Central memory CD8-positive, alpha-beta T cell (primary cell): Measurements from ENCODE around the gene CEP70.
"Not testable (repeated sequence)": the region's sequence is repeated elsewhere in the genome, so short reads cannot be mapped to it uniquely, and the experiment has no call there.

Experiments
- ATAC-seq: fragments of 150-1000 bp; cut with Tn5 transposase; replicated peaks from 2 replicates; pipeline ENCODE4 v1.10.0; 2022; ENCODE audit warnings: mild to moderate bottlenecking, moderate FRiP score, moderate number of reproducible peaks; ENCODE audit not compliant: poor library complexity, severe bottlenecking; ENCODE audit errors: extremely low read depth
- DNase-seq, 2 donors: peaks; one replicate each; pipeline ENCODE4 v3.0.0; 2021; ENCODE audit warnings: low spot score in 2 of 2
- H3K27ac Mint-ChIP-seq: one replicate; pipeline ENCODE4 v1.8.0; 2022; ENCODE audit warnings: low read depth, mild to moderate bottlenecking, moderate library complexity, mixed read lengths
- H3K27me3 Mint-ChIP-seq: one replicate; pipeline ENCODE4 v1.8.0; 2022; ENCODE audit warnings: mixed read lengths
- H3K36me3 Mint-ChIP-seq: one replicate; pipeline ENCODE4 v1.8.0; 2022; ENCODE audit warnings: mild to moderate bottlenecking, moderate library complexity, mixed read lengths; ENCODE audit not compliant: insufficient read depth
- H3K4me1 Mint-ChIP-seq: one replicate; pipeline ENCODE4 v1.8.0; 2022; ENCODE audit warnings: mixed read lengths
- H3K4me3 Mint-ChIP-seq: one replicate; pipeline ENCODE4 v1.8.0; 2022; ENCODE audit warnings: mild to moderate bottlenecking, moderate library complexity, mixed read lengths
- H3K9me3 Mint-ChIP-seq: one replicate; pipeline ENCODE4 v1.8.0; 2022; ENCODE audit warnings: mixed read lengths

Gene CEP70

GRCh38 chr3:138459619-138460535 is 134.2 kb downstream of the CEP70 start:
- Mint-ChIP-seq H3K27ac (no peak overlapping the region), H3K36me3 (no peaks in the 10 kb centered on the region), H3K4me3 (no peak overlapping the region), H3K9me3 (no peaks in the 10 kb centered on the region), H3K4me1 (no peaks in the 10 kb centered on the region), H3K27me3 (peaks cover 25% of the 10 kb centered on the region)
- ATAC-seq: no peak
- no peak for DNase-seq

DNA sequence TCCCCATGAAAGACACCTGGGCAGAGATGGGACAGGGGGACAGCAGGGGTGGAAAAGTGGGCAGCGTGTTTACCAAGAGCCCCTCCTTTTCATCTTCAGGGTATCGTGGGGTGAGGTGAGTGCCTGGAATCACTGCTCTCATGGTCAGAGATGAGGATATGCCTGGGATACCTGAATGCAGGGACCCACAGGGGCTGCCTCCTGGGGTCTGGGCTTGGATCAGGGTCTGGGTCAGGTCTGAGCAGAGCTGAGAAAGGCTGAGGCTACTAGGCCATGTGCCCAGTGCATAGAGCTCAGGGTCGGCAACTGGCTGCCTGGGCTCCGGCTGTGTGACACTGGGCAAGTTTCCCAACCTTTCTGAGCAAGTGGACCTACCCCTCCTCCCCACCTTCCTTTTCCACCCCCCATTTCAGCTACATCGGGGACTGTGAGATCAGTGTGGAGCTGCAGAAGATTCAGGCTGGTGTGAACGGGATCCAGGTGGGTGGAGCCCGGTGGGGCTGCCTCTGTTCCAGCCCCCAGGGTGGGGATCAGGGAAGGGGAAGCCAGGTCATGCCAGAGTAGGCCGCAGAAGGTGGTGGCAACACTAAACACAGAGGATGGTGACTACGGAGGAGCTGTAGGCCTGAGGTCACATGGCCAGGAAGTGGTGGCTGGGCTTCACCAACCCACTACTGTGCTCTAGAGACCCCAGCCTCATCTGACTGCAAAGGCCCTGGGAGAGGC is 135.1 kb downstream of the CEP70 start:
- Mint-ChIP-seq H3K9me3 (no peaks in the 10 kb centered on the region), H3K27me3 (peaks cover 21% of the 10 kb centered on the region)
- no peak for DNase-seq

GRCh38 chr3:138457863-138458735 is 136.0 kb downstream of the CEP70 start:
- peaks cover 21% of the 10 kb centered on the region for H3K27me3 Mint-ChIP-seq
- no peak overlapping the region for H3K27ac Mint-ChIP-seq
- H3K4me3 Mint-ChIP-seq: no peak overlapping the region
- ATAC-seq: no peak
- H3K4me1 Mint-ChIP-seq: no peaks in the 10 kb centered on the region
- no peaks in the 10 kb centered on the region for H3K9me3 Mint-ChIP-seq
- no peaks in the 10 kb centered on the region for H3K36me3 Mint-ChIP-seq
- DNase-seq: no peak

More for the DNA sequence above, 135.1 kb downstream of the CEP70 start:
- ATAC-seq: no peak
- Mint-ChIP-seq H3K4me1 (no peaks in the 10 kb centered on the region), H3K36me3 (no peaks in the 10 kb centered on the region), H3K4me3 (no peak overlapping the region), H3K27ac (no peak overlapping the region)

DNA sequence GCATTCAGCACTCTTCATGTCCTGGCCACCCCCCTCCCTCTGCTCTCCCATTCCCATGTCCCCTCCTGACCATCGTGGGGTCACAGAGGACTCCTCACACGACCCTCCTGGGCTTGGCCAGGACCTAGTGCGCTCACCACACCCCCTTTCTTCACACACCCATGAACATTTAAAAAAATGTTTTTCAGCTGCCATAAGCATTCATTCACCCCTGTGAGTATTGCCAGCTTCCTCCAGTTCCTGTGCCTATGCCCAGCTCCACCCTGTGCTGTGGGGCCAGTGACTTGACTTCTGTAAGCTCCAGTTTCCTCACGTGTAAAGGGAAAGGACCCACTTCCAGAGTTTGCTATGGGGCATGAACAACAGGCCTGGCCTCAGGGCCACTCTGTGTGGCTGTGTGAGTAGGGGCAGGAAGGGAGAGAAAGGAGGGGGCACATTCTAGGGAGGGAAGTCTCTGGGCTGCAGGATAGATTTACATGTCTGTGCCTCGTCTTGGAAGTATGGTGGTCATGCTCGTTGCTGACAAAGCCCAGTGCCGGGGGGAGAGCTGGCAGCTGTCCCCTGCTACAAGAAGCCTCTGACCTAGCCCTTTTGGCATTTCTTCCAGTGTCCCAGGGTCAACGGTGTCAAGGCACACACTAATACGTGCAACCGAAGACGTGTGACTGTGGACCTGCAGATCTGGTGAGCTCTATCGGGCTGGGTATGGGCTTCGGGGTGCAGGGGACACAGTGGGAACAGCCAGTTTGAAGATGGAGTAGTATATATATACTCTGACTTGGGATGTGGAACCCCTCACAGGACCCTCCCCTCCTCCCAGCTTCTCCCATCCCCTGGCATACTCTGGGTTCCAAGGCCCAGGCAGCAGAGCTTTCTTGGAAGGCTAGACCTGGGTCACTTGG is 136.8 kb downstream of the CEP70 start:
- Mint-ChIP-seq H3K27me3 (peaks cover 14% of the 10 kb centered on the region), H3K36me3 (no peaks in the 10 kb centered on the region), H3K4me1 (no peaks in the 10 kb centered on the region), H3K27ac (no peak overlapping the region), H3K4me3 (no peak overlapping the region), H3K9me3 (no peaks in the 10 kb centered on the region)
- no peak for ATAC-seq
- DNase-seq: no peak

- no peak overlapping the region for H3K27ac Mint-ChIP-seq
- H3K4me1 Mint-ChIP-seq: no peaks in the 10 kb centered on the region
- H3K9me3 Mint-ChIP-seq: no peaks in the 10 kb centered on the region
- no peaks in the 10 kb centered on the region for H3K36me3 Mint-ChIP-seq
- DNase-seq: no peak
- ATAC-seq: no peak
- H3K4me3 Mint-ChIP-seq: no peak overlapping the region
- H3K27me3 Mint-ChIP-seq: peaks cover 14% of the 10 kb centered on the region
Measured at GRCh38 chr3:138455801-138456716, 138.0 kb downstream of the CEP70 start.

GRCh38 chr3:138453940-138454339 is 140.1 kb downstream of the CEP70 start:
- not testable (repeated sequence) for H3K4me3 Mint-ChIP-seq, H3K4me1 Mint-ChIP-seq, H3K36me3 Mint-ChIP-seq, DNase-seq, H3K27ac Mint-ChIP-seq, H3K9me3 Mint-ChIP-seq, ATAC-seq
- H3K27me3 Mint-ChIP-seq: peaks cover 14% of the 10 kb centered on the region

GRCh38 chr3:138452436-138452835 is 141.6 kb downstream of the CEP70 start:
- Mint-ChIP-seq H3K36me3 (no peaks in the 10 kb centered on the region), H3K4me1 (no peaks in the 10 kb centered on the region), H3K27me3 (peaks cover 3% of the 10 kb centered on the region), H3K27ac (no peak overlapping the region), H3K9me3 (no peaks in the 10 kb centered on the region), H3K4me3 (no peak overlapping the region)
- no peak for DNase-seq
- no peak for ATAC-seq

- H3K4me3 Mint-ChIP-seq: no peak overlapping the region
- no peak overlapping the region for H3K27ac Mint-ChIP-seq
- DNase-seq: no peak
- H3K9me3 Mint-ChIP-seq: no peaks in the 10 kb centered on the region
- no peaks in the 10 kb centered on the region for H3K4me1 Mint-ChIP-seq
- H3K27me3 Mint-ChIP-seq: no peaks in the 10 kb centered on the region
- ATAC-seq: no peak
- no peaks in the 10 kb centered on the region for H3K36me3 Mint-ChIP-seq
Measured at GRCh38 chr3:138451595-138452162, 142.4 kb downstream of the CEP70 start.

GRCh38 chr3:138450704-138451424 is 143.2 kb downstream of the CEP70 start:
- Mint-ChIP-seq H3K27ac (no peak overlapping the region), H3K4me3 (no peak overlapping the region)
- ATAC-seq: no peak

GRCh38 chr3:138450181-138450580 is 143.9 kb downstream of the CEP70 start:
- Mint-ChIP-seq H3K4me1 (no peaks in the 10 kb centered on the region), H3K27me3 (no peaks in the 10 kb centered on the region), H3K27ac (no peak overlapping the region), H3K4me3 (no peak overlapping the region), H3K9me3 (no peaks in the 10 kb centered on the region), H3K36me3 (no peaks in the 10 kb centered on the region)
- ATAC-seq (no peak), DNase-seq (no peak)

More at GRCh38 chr3:138450704-138451424, 143.2 kb downstream of the CEP70 start:
- H3K4me1 Mint-ChIP-seq: no peaks in the 10 kb centered on the region
- DNase-seq: no peak
- no peaks in the 10 kb centered on the region for H3K27me3 Mint-ChIP-seq
- no peaks in the 10 kb centered on the region for H3K9me3 Mint-ChIP-seq
- H3K36me3 Mint-ChIP-seq: no peaks in the 10 kb centered on the region
